HG03521 (cell line): ENCODE data around the gene CHRM5.

Experiments
- ATAC-seq: cut with Tn5 transposase; IDR thresholded peaks from one replicate; pipeline ENCODE4 v1.9.1; 2021; ENCODE audit warnings: mild to moderate bottlenecking, moderate library complexity; ENCODE audit not compliant: unreplicated experiment

Gene CHRM5

GRCh38 chr15:33968224-33968623 is at the start of gene CHRM5:
Gene CHRM5 (plus strand): TSS chr15:33968497. CDS start chr15:34062718, 94,221 bp downstream.
- no peak for ATAC-seq

GRCh38 chr15:33923446-33923845 is 44.9 kb upstream of the CHRM5 start:
- ATAC-seq: no peak

- no peak for ATAC-seq
Observed at GRCh38 chr15:33926260-33926659, 42.0 kb upstream of the CHRM5 start.

- ATAC-seq: no peak
Observed at GRCh38 chr15:33932734-33933133, 35.6 kb upstream of the CHRM5 start.

GRCh38 chr15:33934396-33934795 is 33.9 kb upstream of the CHRM5 start:
- ATAC-seq: no peak

- no peak for ATAC-seq
Observed at GRCh38 chr15:33934921-33935320, 33.4 kb upstream of the CHRM5 start.

- ATAC-seq: no peak
Observed at GRCh38 chr15:33941279-33942063, 26.8 kb upstream of the CHRM5 start.

- no peak for ATAC-seq
Observed at GRCh38 chr15:33946152-33946551, 22.1 kb upstream of the CHRM5 start.

- no peak for ATAC-seq
Observed at GRCh38 chr15:33955945-33956344, 12.4 kb upstream of the CHRM5 start.

- no peak for ATAC-seq
Observed at GRCh38 chr15:33956397-33956796, 11.9 kb upstream of the CHRM5 start.

- no peak for ATAC-seq
Observed at GRCh38 chr15:33959844-33960548, 8.3 kb upstream of the CHRM5 start.

GRCh38 chr15:33960549-33960935 is 7.8 kb upstream of the CHRM5 start:
- ATAC-seq: no peak

- ATAC-seq: no peak
Observed at GRCh38 chr15:33963831-33964664, 4.2 kb upstream of the CHRM5 start.

- no peak for ATAC-seq
Observed at GRCh38 chr15:33964665-33965040, 3.6 kb upstream of the CHRM5 start.

- no peak for ATAC-seq
Observed at GRCh38 chr15:33968821-33969220, 524 bp downstream of the CHRM5 start.

- no peak for ATAC-seq
Observed at GRCh38 chr15:33971811-33972210, 3.5 kb downstream of the CHRM5 start.

GRCh38 chr15:33975022-33975565 is 6.8 kb downstream of the CHRM5 start:
- ATAC-seq: no peak

GRCh38 chr15:33980159-33980558 is 11.9 kb downstream of the CHRM5 start:
- ATAC-seq: no peak

- no peak for ATAC-seq
Observed at GRCh38 chr15:33982516-33982915, 14.2 kb downstream of the CHRM5 start.

- no peak for ATAC-seq
Observed at GRCh38 chr15:33985287-33985686, 17.0 kb downstream of the CHRM5 start.

- ATAC-seq: no peak
Observed at GRCh38 chr15:33985751-33986150, 17.5 kb downstream of the CHRM5 start.
